Adrenal gland (tissue), 12 donors: ENCODE data around the gene PDIK1L. TPM values are rescaled to one million over a fixed set of nuclear protein-coding genes. Genes with fewer than 3 reads are reported as not detected.

ENCODE experiments used
- DNase-seq, 7 donors: peaks; one replicate each; pipeline ENCODE4 v3.0.0-alpha.2; 2019 to 2020
- H3K27ac ChIP-seq, 5 donors: fragments of 200-600 bp; sonication (generic) in 4 of 5; 1 replicate in 3 of 5; 2 replicates in 2 of 5; pipeline versions ENCODE4 v1.5.1 to v1.8.0; 2016 to 2020; ENCODE audit warnings: mild to moderate bottlenecking in 1 of 5
- H3K27me3 ChIP-seq: fragments of 200-600 bp; 2 replicates; pipeline ENCODE4 v1.8.0; 2021
- H3K36me3 ChIP-seq, 2 donors: fragments of 200-600 bp; replicated peaks in 1 of 2; 1 replicate in 1 of 2; 2 replicates in 1 of 2; pipeline versions ENCODE4 v1.5.1 to v1.8.0; 2018 to 2022
- H3K4me1 ChIP-seq, 2 donors: fragments of 200-600 bp; replicated peaks in 1 of 2; 1 replicate in 1 of 2; 2 replicates in 1 of 2; pipeline versions ENCODE4 v1.5.1 to v1.8.0; 2018 to 2021
- H3K4me3 ChIP-seq, 4 donors: fragments of 200-600 bp; sonication (generic) in 3 of 4; one replicate each; pipeline ENCODE4 v1.5.1; 2016 to 2018
- H3K9me3 ChIP-seq, 3 donors: fragments of 200-600 bp; sonication (generic) in 1 of 3; replicated peaks in 1 of 3; 1 replicate in 2 of 3; 2 replicates in 1 of 3; pipeline versions ENCODE4 v1.5.1 to v1.8.0; 2016 to 2021
- CTCF ChIP-seq, 6 experiments: fragments of 450-650 bp in 4 of 6; fragments of 200-600 bp in 2 of 6; sonication (generic) in 1 of 6; IDR thresholded peaks; 1 replicate in 5 of 6; 2 replicates in 1 of 6; pipeline versions ENCODE4 v1.5.1 to v1.8.0; 2016 to 2021; ENCODE audit warnings: antibody characterized with exemption in 6 of 6, mild to moderate bottlenecking in 2 of 6, moderate library complexity in 1 of 6
- POLR2A ChIP-seq, 2 donors: fragments of 450-650 bp; IDR thresholded peaks; one replicate each; pipeline ENCODE4 v1.6.1; 2017; ENCODE audit warnings: antibody characterized with exemption in 2 of 2, mild to moderate bottlenecking in 2 of 2, moderate library complexity in 1 of 2
- WGBS, 4 donors: extraction: QIAGEN DNeasy Blood & Tissue Kit in 2 of 4; methylation state at CpG; one replicate each; pipeline versions ENCODE4 v1.1.5 to v1.1.7; 2013 to 2017; 5-methylcytosine and 5-hydroxymethylcytosine counted together
- intact Hi-C, 2 donors: fragments of 100-400 bp; cut with DNase I; formaldehyde crosslinking; loops; one replicate each; pipeline versions ENCODE4 v1.14.1 to v1.15.0; 2022 to 2023
- polyA plus RNA-seq, 3 donors: library from polyadenylated mRNA; stranded (reverse); fragments of 200-250 nt in 2 of 3; fragments of 350-450 nt in 1 of 3; fragmentation: Illumina TruSeq in 1 of 3; extraction: RNeasy Lipid Tissue Mini Kit (QIAGEN cat#74804) in 1 of 3; gene quantifications; one replicate each; pipeline ENCODE4 v1.2.3, GENCODE V29; 2013 to 2014
- total RNA-seq, 9 donors: library from RNA; depleted of rRNA in 4 of 9; stranded (reverse); fragments of >200 nt in 4 of 9; fragments of 120-200 nt in 1 of 9; fragmentation: NEBNext Ultra II Directional in 1 of 9; extraction: Animal tissue kit (Norgen Biotek cat#: 25700) in 1 of 9; gene quantifications; one replicate each; pipeline versions ENCODE4 v1.1.0 to v1.2.4, GENCODE V29; 2013 to 2023
- donor health status: healthy with polysubstance abuse.
- donor health status: Bipolar disorder and iron deficiency.
- donor health status: DM: yes; HTN: yes; CAD: no.
- donor health status: DM: no; HTN: no; CAD: no.
- donor health status: DM: no; HTN: no; CAD: no.
- donor health status: DM: yes; HTN: yes; CAD: no.

The PDIK1L gene
- total and polyA plus RNA-seq, 12 donors = 1.6 to 9.8 (median 7.2) TPM

- TF ChIP-seq POLR2A (IDR thresholded peaks at IDR 0.05) (peak; percentile 25 to 40), CTCF (IDR thresholded peaks at IDR 0.05) (peak; percentile 75 to 97 (median 88))
- intact Hi-C loops = loop anchor here (5.0 to 10.0 kb wide), 3 partner anchors 62 to 152 kb away; partner anchors contain the start of gene CEP85 (in 1 of the 2)
- Histone ChIP-seq H3K4me3 (peak within 1 kb of the TSS; percentile 10 to 84 (median 54)), H3K36me3 (no peaks in the 10 kb centered on the region), H3K9me3 (no peaks in the 10 kb centered on the region), H3K4me1 (peaks cover 7 to 15% of the 10 kb centered on the region in 2 donors), H3K27me3 (no peaks in the 10 kb centered on the region), H3K27ac (peak within 1 kb of the TSS in 4 of 5 donors; percentile 33 to 86 (median 68))
- DNase-seq = peak; percentile 92 to 96 (median 94)
- WGBS, 4 donors = 1 to 5% (median 2%) methylated on average over 15 to 76 of the region's 76 CpGs
Observed at GRCh38 chr1:26169669-26170471, 58.2 kb downstream of the PDIK1L start, which contains the start of gene ZNF593. Gene ZNF593, plus strand, starts transcription at chr1:26169908. Its CDS starts 76 bp downstream, at chr1:26169984.

- intact Hi-C loops = no loop called here
- peak overlapping the region in 1 of 5 donors; percentile 78 for H3K27ac ChIP-seq
- TF ChIP-seq POLR2A (IDR thresholded peaks at IDR 0.05) (no peak), CTCF (IDR thresholded peaks at IDR 0.05) (no peak)
- H3K36me3 ChIP-seq = no peaks in the 10 kb centered on the region
- peak overlapping the region in 3 of 4 donors; percentile 35 to 84 (median 74) for H3K4me3 ChIP-seq
- 72 to 81% (median 77%) methylated on average over 7 to 9 of the region's 9 CpGs for WGBS, 4 donors
- H3K4me1 ChIP-seq = peaks cover 7 to 15% of the 10 kb centered on the region in 2 donors
- no peak for DNase-seq
- H3K27me3 ChIP-seq = no peaks in the 10 kb centered on the region
- H3K9me3 ChIP-seq = no peaks in the 10 kb centered on the region
Observed at GRCh38 chr1:26170472-26170821, 58.8 kb downstream of the PDIK1L start.

- H3K36me3 ChIP-seq = no peaks in the 10 kb centered on the region
- intact Hi-C loops = no loop called here
- peaks cover 7 to 15% of the 10 kb centered on the region in 2 donors for H3K4me1 ChIP-seq
- H3K4me3 ChIP-seq = peak within 1 kb of the TSS in 1 of 4 donors; percentile 84
- TF ChIP-seq CTCF (IDR thresholded peaks at IDR 0.05) (no peak), POLR2A (IDR thresholded peaks at IDR 0.05) (no peak)
- no peak within 1 kb of the TSS for H3K27ac ChIP-seq
- H3K27me3 ChIP-seq = no peaks in the 10 kb centered on the region
- DNase-seq = no peak
- H3K9me3 ChIP-seq = no peaks in the 10 kb centered on the region
- 91 to 95% (median 93%) methylated on average over 21 to 34 of the region's 34 CpGs for WGBS, 4 donors
Observed at GRCh38 chr1:26171084-26172072, 59.8 kb downstream of the PDIK1L start, which contains the start of gene ZNF593OS. Gene ZNF593OS, minus strand, starts transcription at chr1:26171832. Its CDS starts 171 bp downstream, at chr1:26171661.

Other genes starting within 250 kb of the PDIK1L start
- gene PAQR7, start 236.1 kb upstream of the PDIK1L start, total RNA-seq = 10 to 100 TPM; 30.2 to 71.8 (median 35.6) TPM
- gene PAQR7, start 236.1 kb upstream of the PDIK1L start, polyA plus RNA-seq = 10 to 100 TPM; 19.9 to 26.1 (median 20.6) TPM
- gene STMN1, start 205.4 kb upstream of the PDIK1L start, total RNA-seq = 100 to 1,000 TPM in 1 of 9 donors, 10 to 100 TPM in 7, 1 to 10 TPM in 1; 7.9 to 242 (median 22.4) TPM
- 10 to 100 TPM; 32.6 to 88.7 (median 37.6) TPM for gene STMN1, start 205.4 kb upstream of the PDIK1L start, polyA plus RNA-seq
- 10 to 100 TPM in 8 of 9 donors, 1 to 10 TPM in 1; 6.6 to 32.8 (median 14.9) TPM for gene PAFAH2, start 113.8 kb upstream of the PDIK1L start, total RNA-seq
- 10 to 100 TPM in 1 of 3 donors, 1 to 10 TPM in 2; 8.3 to 12.3 (median 8.4) TPM for gene PAFAH2, start 113.8 kb upstream of the PDIK1L start, polyA plus RNA-seq
- gene EXTL1, start 90.0 kb upstream of the PDIK1L start, total RNA-seq = 1 to 10 TPM in 7 of 9 donors, under 1 TPM in 2; 0.50 to 6.5 (median 2.1) TPM
- gene EXTL1, start 90.0 kb upstream of the PDIK1L start, polyA plus RNA-seq = 1 to 10 TPM in 2 of 3 donors, under 1 TPM in 1; 0.31 to 4.2 (median 1.1) TPM
- 1 to 10 TPM in 5 of 9 donors, under 1 TPM in 4; 0.06 to 4.8 (median 1.1) TPM for gene SLC30A2, start 65.7 kb upstream of the PDIK1L start, total RNA-seq
- gene SLC30A2, start 65.7 kb upstream of the PDIK1L start, polyA plus RNA-seq = under 1 TPM; 0.15 to 0.32 (median 0.27) TPM
- gene TRIM63, start 44.2 kb upstream of the PDIK1L start, total RNA-seq = 1 to 10 TPM in 1 of 9 donors, under 1 TPM in 2, not detected in 6; 0.06 to 4.6 (median 0.18) TPM
- under 1 TPM in 2 of 3 donors, not detected in 1; 0.16 to 0.24 TPM for gene TRIM63, start 44.2 kb upstream of the PDIK1L start, polyA plus RNA-seq
- 1 to 10 TPM in 8 of 9 donors, under 1 TPM in 1; 0.61 to 3.9 (median 2.2) TPM for gene FAM110D, start 47.3 kb downstream of the PDIK1L start, total RNA-seq
- gene FAM110D, start 47.3 kb downstream of the PDIK1L start, polyA plus RNA-seq = 1 to 10 TPM in 2 of 3 donors, under 1 TPM in 1; 0.46 to 6.2 (median 1.4) TPM
- gene C1orf232, start 57.1 kb downstream of the PDIK1L start, total RNA-seq = not detected
- not detected for gene C1orf232, start 57.1 kb downstream of the PDIK1L start, polyA plus RNA-seq
- gene ZNF593, start 58.1 kb downstream of the PDIK1L start, total RNA-seq = 10 to 100 TPM; 17.8 to 44.7 (median 30.6) TPM
- 100 to 1,000 TPM in 1 of 3 donors, 10 to 100 TPM in 1, 1 to 10 TPM in 1; 9.8 to 113 (median 51.0) TPM for gene ZNF593, start 58.1 kb downstream of the PDIK1L start, polyA plus RNA-seq
- gene ZNF593OS, start 60.0 kb downstream of the PDIK1L start, total RNA-seq = under 1 TPM in 1 of 9 donors, not detected in 8; 0.18 TPM
- under 1 TPM in 1 of 3 donors, not detected in 2; 0.88 TPM for gene ZNF593OS, start 60.0 kb downstream of the PDIK1L start, polyA plus RNA-seq
- gene CNKSR1, start 65.7 kb downstream of the PDIK1L start, total RNA-seq = 1 to 10 TPM in 1 of 9 donors, under 1 TPM in 4, not detected in 4; 0.17 to 2.1 (median 0.29) TPM
- 1 to 10 TPM in 1 of 3 donors, under 1 TPM in 2; 0.31 to 1.5 (median 0.64) TPM for gene CNKSR1, start 65.7 kb downstream of the PDIK1L start, polyA plus RNA-seq
- not detected for gene CATSPER4, start 78.8 kb downstream of the PDIK1L start, total RNA-seq
- not detected for gene CATSPER4, start 78.8 kb downstream of the PDIK1L start, polyA plus RNA-seq
- gene CEP85, start 122.4 kb downstream of the PDIK1L start, total RNA-seq = 10 to 100 TPM in 1 of 9 donors, 1 to 10 TPM in 8; 2.6 to 16.4 (median 5.8) TPM
- 1 to 10 TPM; 2.5 to 6.1 (median 3.1) TPM for gene CEP85, start 122.4 kb downstream of the PDIK1L start, polyA plus RNA-seq
- gene SH3BGRL3, start 168.3 kb downstream of the PDIK1L start, total RNA-seq = 100 to 1,000 TPM in 3 of 9 donors, 10 to 100 TPM in 6; 21.0 to 123 (median 72.5) TPM
- 100 to 1,000 TPM; 178 to 350 (median 321) TPM for gene SH3BGRL3, start 168.3 kb downstream of the PDIK1L start, polyA plus RNA-seq
- gene UBXN11, start 194.8 kb downstream of the PDIK1L start, total RNA-seq = 10 to 100 TPM in 6 of 9 donors, 1 to 10 TPM in 3; 5.3 to 28.5 (median 13.3) TPM
- 100 to 1,000 TPM in 1 of 3 donors, 10 to 100 TPM in 1, 1 to 10 TPM in 1; 5.9 to 154 (median 53.1) TPM for gene UBXN11, start 194.8 kb downstream of the PDIK1L start, polyA plus RNA-seq
- gene CD52, start 206.1 kb downstream of the PDIK1L start, total RNA-seq = 1 to 10 TPM in 7 of 9 donors, not detected in 2; 2.5 to 8.9 (median 4.5) TPM
- gene CD52, start 206.1 kb downstream of the PDIK1L start, polyA plus RNA-seq = 100 to 1,000 TPM in 1 of 3 donors, 10 to 100 TPM in 2; 13.6 to 239 (median 14.1) TPM
- under 1 TPM in 1 of 9 donors, not detected in 8; 0.17 TPM for gene CRYBG2, start 242.3 kb downstream of the PDIK1L start, total RNA-seq
- gene CRYBG2, start 242.3 kb downstream of the PDIK1L start, polyA plus RNA-seq = under 1 TPM in 2 of 3 donors, not detected in 1; 0.20 to 0.48 TPM